Smooth muscle cell (in vitro differentiated cells): ENCODE data around the gene BET1. TPM values are rescaled to one million over a fixed set of nuclear protein-coding genes. Genes with fewer than 3 reads are reported as not detected.

ENCODE experiments used
- DNase-seq: peaks from one replicate; lab custom pipeline; 2025; ENCODE audit not compliant: unreplicated experiment; lab: John Stamatoyannopoulos, UW
- H2AFZ ChIP-seq: fragments of 200-600 bp; sonication (generic); 2 replicates; pipeline ENCODE4 v1.6.0; 2016; ENCODE audit warnings: antibody characterized with exemption, low read depth, mild to moderate bottlenecking
- H3F3A ChIP-seq: fragments of 200-600 bp; sonication (generic); 2 replicates; pipeline ENCODE4 v1.6.0; 2017; ENCODE audit warnings: antibody characterized with exemption, low read depth
- H3K27ac ChIP-seq: fragments of 200-600 bp; sonication (generic); 2 replicates; pipeline ENCODE4 v1.5.1; 2016; ENCODE audit warnings: low read depth, mild to moderate bottlenecking
- H3K27me3 ChIP-seq: fragments of 200-600 bp; sonication (generic); 2 replicates; pipeline ENCODE4 v1.6.1; 2016; ENCODE audit warnings: low read depth, mild to moderate bottlenecking
- H3K36me3 ChIP-seq: fragments of 200-600 bp; sonication (generic); 2 replicates; pipeline ENCODE4 v1.5.1; 2016; ENCODE audit warnings: low read depth
- H3K4me1 ChIP-seq: fragments of 200-600 bp; sonication (generic); 2 replicates; pipeline ENCODE4 v1.5.1; 2016; ENCODE audit warnings: low read depth
- H3K4me2 ChIP-seq: fragments of 200-600 bp; sonication (generic); 2 replicates; pipeline ENCODE4 v1.6.0; 2016; ENCODE audit warnings: mild to moderate bottlenecking
- H3K4me3 ChIP-seq: fragments of 200-600 bp; sonication (generic); 2 replicates; pipeline ENCODE4 v1.5.1; 2016; ENCODE audit warnings: mild to moderate bottlenecking
- H3K79me2 ChIP-seq: fragments of 200-600 bp; sonication (generic); 2 replicates; pipeline ENCODE4 v1.6.0; 2016; ENCODE audit warnings: low read depth, mild to moderate bottlenecking
- H3K9ac ChIP-seq: fragments of 200-600 bp; sonication (generic); 2 replicates; pipeline ENCODE4 v1.6.0; 2016; ENCODE audit warnings: low read depth
- H3K9me3 ChIP-seq: fragments of 200-600 bp; sonication (generic); replicated peaks from 2 replicates; pipeline ENCODE4 v1.5.1; 2016; ENCODE audit warnings: low read depth
- H4K20me1 ChIP-seq: fragments of 200-600 bp; sonication (generic); 2 replicates; pipeline ENCODE4 v1.6.0; 2016; ENCODE audit warnings: low read depth
- CTCF ChIP-seq: fragments of 200-600 bp; sonication (generic); IDR thresholded peaks from 2 replicates; pipeline ENCODE4 v1.5.1; 2017; ENCODE audit warnings: borderline replicate concordance, mild to moderate bottlenecking, antibody characterized with exemption; ENCODE audit not compliant: insufficient read depth, poor library complexity, severe bottlenecking
- WGBS: methylation state at CpG from one replicate; pipeline ENCODE4 v1.1.7; 2016; ENCODE audit warnings: low lambda C conversion rate; 5-methylcytosine and 5-hydroxymethylcytosine counted together
- polyA plus RNA-seq: library from polyadenylated mRNA; unstranded; fragments of >200 nt; fragmentation: Nextera tagmentation; extraction: Ambion mirVana; gene quantifications from 2 replicates; pipeline ENCODE4 v1.2.1, GENCODE V29; 2016
- total RNA-seq: library from RNA; depleted of rRNA; stranded (reverse); fragments of >200 nt; gene quantifications from 2 replicates; pipeline ENCODE4 v1.2.3, GENCODE V29; 2014

BET1 gene
- total and polyA plus RNA-seq, 2 experiments from 2014 or later: 46.8 to 59.6 TPM

GRCh38 chr7:93968911-93969620 is 35.1 kb downstream of the BET1 start:
- no peak overlapping the region for H2AFZ ChIP-seq
- no peaks in the 10 kb centered on the region for H3K79me2 ChIP-seq
- no peak for TF ChIP-seq CTCF
- no peaks in the 10 kb centered on the region for H3K9me3 ChIP-seq
- no peaks in the 10 kb centered on the region for H3K36me3 ChIP-seq
- no peak overlapping the region for H3K27ac ChIP-seq
- no peak for DNase-seq
- H4K20me1 ChIP-seq: no peaks in the 10 kb centered on the region
- WGBS: 74% methylated on average over 2 of the region's 2 CpGs
- no peaks in the 10 kb centered on the region for H3F3A ChIP-seq
- H3K4me1 ChIP-seq: no peaks in the 10 kb centered on the region
- H3K4me3 ChIP-seq: no peak overlapping the region
- H3K9ac ChIP-seq: no peak overlapping the region
- H3K27me3 ChIP-seq: no peaks in the 10 kb centered on the region
- H3K4me2 ChIP-seq: no peak overlapping the region

DNA sequence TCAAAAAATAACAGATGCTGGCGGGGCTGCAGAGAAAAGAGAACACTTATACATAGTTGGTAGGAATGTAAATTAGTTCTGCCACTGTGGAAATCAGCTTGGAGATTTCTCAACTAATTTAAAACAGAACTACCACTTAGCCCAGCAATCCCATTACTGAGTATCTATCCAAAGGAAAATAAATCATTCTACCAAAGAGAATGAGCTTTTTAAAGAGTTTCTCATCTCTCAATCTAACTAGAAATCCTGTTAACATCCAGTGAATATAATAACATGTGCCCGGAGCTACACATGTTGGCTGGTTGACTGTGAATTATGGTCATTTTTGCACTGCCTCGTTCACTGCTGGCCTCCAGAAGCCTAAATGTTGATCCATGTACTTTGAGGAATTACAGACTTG is 39.3 kb downstream of the BET1 start:
- TF ChIP-seq CTCF: no peak

GRCh38 chr7:93964262-93964661 is 39.9 kb downstream of the BET1 start:
- 93% methylated on average over 5 of the region's 5 CpGs for WGBS
- H3K27me3 ChIP-seq: no peaks in the 10 kb centered on the region
- H3K9ac ChIP-seq: no peak overlapping the region
- no peaks in the 10 kb centered on the region for H3F3A ChIP-seq
- H3K36me3 ChIP-seq: no peaks in the 10 kb centered on the region
- H3K27ac ChIP-seq: no peak overlapping the region
- no peak overlapping the region for H3K4me3 ChIP-seq
- no peaks in the 10 kb centered on the region for H3K9me3 ChIP-seq
- no peak for DNase-seq
- H3K4me2 ChIP-seq: no peak overlapping the region
- no peaks in the 10 kb centered on the region for H4K20me1 ChIP-seq
- H3K79me2 ChIP-seq: no peaks in the 10 kb centered on the region
- H2AFZ ChIP-seq: no peak overlapping the region
- TF ChIP-seq CTCF: no peak
- no peaks in the 10 kb centered on the region for H3K4me1 ChIP-seq

More for the DNA sequence above, 39.3 kb downstream of the BET1 start:
- no peaks in the 10 kb centered on the region for H3K4me1 ChIP-seq
- no peaks in the 10 kb centered on the region for H3K36me3 ChIP-seq
- peak overlapping the region; percentile 3 for H2AFZ ChIP-seq
- no peaks in the 10 kb centered on the region for H3K27me3 ChIP-seq
- DNase-seq: no peak
- no peak overlapping the region for H3K4me3 ChIP-seq
- H3K4me2 ChIP-seq: no peak overlapping the region
- no peak overlapping the region for H3K27ac ChIP-seq
- no peak overlapping the region for H3K9ac ChIP-seq
- no peaks in the 10 kb centered on the region for H3K79me2 ChIP-seq
- H4K20me1 ChIP-seq: no peaks in the 10 kb centered on the region
- H3F3A ChIP-seq: no peaks in the 10 kb centered on the region
- H3K9me3 ChIP-seq: no peaks in the 10 kb centered on the region
- 70% methylated on average over 3 of the region's 3 CpGs for whole genome bisulfite sequencing

- H3K36me3 ChIP-seq: no peaks in the 10 kb centered on the region
- TF ChIP-seq CTCF: no peak
- H3K79me2 ChIP-seq: no peaks in the 10 kb centered on the region
- no peak for DNase-seq
- no peak overlapping the region for H3K27ac ChIP-seq
- H3F3A ChIP-seq: no peaks in the 10 kb centered on the region
- no peaks in the 10 kb centered on the region for H3K4me1 ChIP-seq
- H2AFZ ChIP-seq: no peak overlapping the region
- 91% methylated on average over 3 of the region's 3 CpGs for WGBS
- no peaks in the 10 kb centered on the region for H3K27me3 ChIP-seq
- H4K20me1 ChIP-seq: no peaks in the 10 kb centered on the region
- H3K4me3 ChIP-seq: no peak overlapping the region
- no peak overlapping the region for H3K9ac ChIP-seq
- H3K9me3 ChIP-seq: no peaks in the 10 kb centered on the region
- no peak overlapping the region for H3K4me2 ChIP-seq
Measured at GRCh38 chr7:93960986-93961385, 43.2 kb downstream of the BET1 start.
